ENCODE measurements around the gene TSKS. TPM values are rescaled to one million over a fixed set of nuclear protein-coding genes. Genes with fewer than 3 reads are reported as not detected.

The TSKS gene
- total RNA-seq, 4 donors from 2014 or later: 0.73 to 4.2 TPM; not detected in 2

DNA sequence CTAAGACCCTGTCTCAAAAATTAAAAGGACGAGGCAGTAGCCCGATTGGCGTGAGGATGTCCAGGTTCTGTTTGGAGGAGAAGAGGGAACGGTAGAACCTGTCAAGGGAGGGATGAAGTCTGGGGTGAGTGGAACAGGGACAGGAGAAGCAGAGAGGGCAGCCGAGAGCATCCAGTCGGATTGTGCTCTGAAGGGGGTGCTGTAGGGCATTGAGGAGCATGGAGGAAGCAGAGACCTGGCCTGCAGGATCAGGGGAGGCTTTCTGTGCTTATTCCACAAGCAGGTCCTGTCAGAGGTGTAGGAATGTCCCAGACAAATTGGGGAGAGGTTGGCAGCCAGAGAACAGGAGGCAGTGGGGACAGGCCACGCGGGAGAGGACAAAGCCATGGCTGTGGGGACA, 17.8 kb upstream of the TSKS start:
- H3K27ac ChIP-seq: no peak overlapping the region
- no peak for TF ChIP-seq EP300 (IDR thresholded peaks at IDR 0.05)
- no peak for TF ChIP-seq POLR2AphosphoS5 (IDR thresholded peaks at IDR 0.05)
- TF ChIP-seq, protein P1, sequence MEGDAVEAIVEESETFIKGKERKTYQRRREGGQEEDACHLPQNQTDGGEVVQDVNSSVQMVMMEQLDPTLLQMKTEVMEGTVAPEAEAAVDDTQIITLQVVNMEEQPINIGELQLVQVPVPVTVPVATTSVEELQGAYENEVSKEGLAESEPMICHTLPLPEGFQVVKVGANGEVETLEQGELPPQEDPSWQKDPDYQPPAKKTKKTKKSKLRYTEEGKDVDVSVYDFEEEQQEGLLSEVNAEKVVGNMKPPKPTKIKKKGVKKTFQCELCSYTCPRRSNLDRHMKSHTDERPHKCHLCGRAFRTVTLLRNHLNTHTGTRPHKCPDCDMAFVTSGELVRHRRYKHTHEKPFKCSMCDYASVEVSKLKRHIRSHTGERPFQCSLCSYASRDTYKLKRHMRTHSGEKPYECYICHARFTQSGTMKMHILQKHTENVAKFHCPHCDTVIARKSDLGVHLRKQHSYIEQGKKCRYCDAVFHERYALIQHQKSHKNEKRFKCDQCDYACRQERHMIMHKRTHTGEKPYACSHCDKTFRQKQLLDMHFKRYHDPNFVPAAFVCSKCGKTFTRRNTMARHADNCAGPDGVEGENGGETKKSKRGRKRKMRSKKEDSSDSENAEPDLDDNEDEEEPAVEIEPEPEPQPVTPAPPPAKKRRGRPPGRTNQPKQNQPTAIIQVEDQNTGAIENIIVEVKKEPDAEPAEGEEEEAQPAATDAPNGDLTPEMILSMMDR (IDR thresholded peaks at IDR 0.05): no peak
- no peak for TF ChIP-seq POLR2A (IDR thresholded peaks at IDR 0.05)
- H3K27me3 ChIP-seq: no peaks in the 10 kb centered on the region
- ATAC-seq: no peak
- 76 to 84% methylated on average over 3 to 8 of the region's 8 CpGs for whole genome bisulfite sequencing, 2 donors (ENCODE audit: low coverage in 1 of 2)
- peaks cover 0 to 4% (median 0%) of the 10 kb centered on the region in 3 donors for H3K4me1 ChIP-seq
- H3K9me3 ChIP-seq: no peaks in the 10 kb centered on the region
- H3K4me3 ChIP-seq: no peak overlapping the region
- peaks cover 0 to 65% of the 10 kb centered on the region in 2 donors for H3K36me3 ChIP-seq

DNA sequence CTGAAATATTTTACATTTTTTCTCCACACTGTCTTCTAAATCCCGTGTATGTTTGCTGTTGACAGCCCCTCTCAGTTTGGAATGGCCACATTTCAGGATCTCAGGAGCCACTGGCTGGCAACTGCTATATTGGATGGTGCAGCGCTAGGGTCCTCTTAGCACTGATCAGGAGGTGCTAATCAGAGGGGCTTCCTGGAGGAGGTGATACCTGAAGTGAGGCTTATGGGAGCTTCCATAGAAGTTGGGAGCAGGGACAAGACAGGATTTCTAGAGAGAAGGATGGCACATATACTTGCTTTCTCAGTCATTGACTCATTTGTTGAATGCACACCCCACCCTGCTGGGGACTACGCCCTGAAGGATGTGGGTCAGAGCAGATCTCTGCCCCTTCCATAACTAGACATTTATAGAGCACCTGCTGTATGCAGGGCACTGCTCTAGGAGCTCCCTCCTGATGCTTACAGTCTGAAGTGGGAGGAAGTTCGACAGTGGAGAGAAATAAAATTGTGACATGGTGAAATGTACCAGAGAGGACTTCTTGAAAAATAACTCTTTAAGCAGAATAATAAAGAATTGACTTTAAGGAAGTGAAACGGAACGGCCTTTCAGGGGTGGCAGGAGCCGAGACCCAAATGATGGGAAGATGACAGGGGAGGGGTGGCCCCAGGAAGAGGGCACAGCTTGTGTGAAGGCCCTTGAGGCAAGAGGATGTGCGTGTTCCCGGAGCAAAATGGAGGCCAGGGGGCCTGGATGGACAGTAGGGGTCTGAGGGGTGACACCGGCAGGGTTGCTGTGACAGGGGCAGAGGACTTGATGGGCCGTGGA, 16.8 kb upstream of the TSKS start:
- TF ChIP-seq, protein P1 (IDR thresholded peaks at IDR 0.05): no peak
- TF ChIP-seq EP300 (IDR thresholded peaks at IDR 0.05): no peak
- no peak for TF ChIP-seq POLR2A (IDR thresholded peaks at IDR 0.05)
- no peak for TF ChIP-seq POLR2AphosphoS5 (IDR thresholded peaks at IDR 0.05)
- no peak overlapping the region for H3K4me3 ChIP-seq
- H3K27me3 ChIP-seq: no peaks in the 10 kb centered on the region
- peaks cover 0 to 61% of the 10 kb centered on the region in 2 donors for H3K36me3 ChIP-seq
- no peak overlapping the region for H3K27ac ChIP-seq
- 84 to 88% methylated on average over 3 to 9 of the region's 11 CpGs for WGBS, 2 donors (ENCODE audit: low coverage in 1 of 2)
- no peaks in the 10 kb centered on the region for H3K9me3 ChIP-seq
- peaks cover 0 to 9% (median 0%) of the 10 kb centered on the region in 3 donors for H3K4me1 ChIP-seq
- no peak for ATAC-seq

DNA sequence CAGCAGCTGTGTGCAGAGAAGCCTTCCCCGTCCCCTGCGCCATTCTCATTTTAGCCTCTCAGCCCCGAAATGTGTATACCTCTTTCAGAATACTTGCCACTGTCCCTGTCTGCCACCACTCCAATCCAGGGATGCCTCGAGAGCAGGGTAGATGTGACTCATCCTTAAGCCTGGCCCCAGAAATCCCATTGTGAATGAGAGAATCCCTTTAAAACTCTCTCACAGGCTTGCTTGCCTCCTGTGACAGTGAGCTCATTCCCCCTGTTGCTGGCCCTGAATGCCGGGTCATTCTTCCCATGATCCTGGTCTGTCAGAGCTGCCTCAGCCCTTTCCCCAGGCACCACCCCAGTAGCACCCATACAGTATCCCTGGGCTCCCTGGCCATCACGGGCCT, 13.3 kb upstream of the TSKS start:
- WGBS, 2 donors (ENCODE audit: low coverage in 1 of 2): 40 to 77% methylated on average over 1 to 6 of the region's 6 CpGs

DNA sequence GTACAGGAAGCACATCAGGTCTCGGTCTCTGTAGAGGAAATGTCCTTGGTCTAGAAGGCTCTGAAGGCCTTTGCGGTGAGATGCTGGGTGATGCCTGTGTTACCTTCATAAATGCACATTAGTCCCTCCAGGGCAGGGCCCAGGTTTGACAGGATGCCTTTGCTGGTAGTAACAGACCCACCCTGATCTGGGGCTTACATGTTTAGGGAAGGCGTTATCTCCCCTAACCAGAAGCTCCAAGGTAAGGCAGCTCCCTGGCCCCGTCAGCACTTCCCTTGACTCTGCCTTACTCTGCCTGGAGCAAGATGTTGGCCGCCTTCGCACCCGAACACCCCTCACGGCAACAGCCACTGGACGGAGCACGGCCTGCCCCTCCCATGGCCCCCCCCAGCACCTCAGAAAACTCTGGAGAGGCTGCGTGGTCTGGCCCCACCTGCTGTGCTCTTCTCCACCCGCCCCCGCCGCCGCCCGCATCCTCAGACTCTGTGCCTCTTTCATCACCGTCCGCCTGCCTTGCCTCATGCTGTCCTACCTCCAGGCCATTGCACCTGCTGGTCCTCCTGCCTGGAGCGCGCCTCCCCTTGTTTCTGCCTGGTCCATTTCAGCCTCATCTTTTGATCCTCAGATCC, 12.8 kb upstream of the TSKS start:
- Histone ChIP-seq H3K4me3 (no peak overlapping the region), H3K27me3 (no peaks in the 10 kb centered on the region), H3K9me3 (no peaks in the 10 kb centered on the region), H3K36me3 (peaks cover 0 to 31% of the 10 kb centered on the region in 2 donors), H3K4me1 (peaks cover 0 to 21% (median 0%) of the 10 kb centered on the region in 3 donors), H3K27ac (no peak overlapping the region)
- no peak for ATAC-seq
- WGBS, 2 donors (ENCODE audit: low coverage in 1 of 2): 86 to 91% methylated on average over 6 to 17 of the region's 20 CpGs
- TF ChIP-seq POLR2AphosphoS5 (IDR thresholded peaks at IDR 0.05) (no peak), POLR2A (IDR thresholded peaks at IDR 0.05) (no peak), EP300 (IDR thresholded peaks at IDR 0.05) (no peak)
- TF ChIP-seq, protein P1 (IDR thresholded peaks at IDR 0.05): no peak

More for the DNA sequence above, 13.3 kb upstream of the TSKS start:
- TF ChIP-seq POLR2AphosphoS5 (IDR thresholded peaks at IDR 0.05): no peak
- no peak for TF ChIP-seq POLR2A (IDR thresholded peaks at IDR 0.05)
- TF ChIP-seq, protein P1 (IDR thresholded peaks at IDR 0.05): no peak
- no peak for TF ChIP-seq EP300 (IDR thresholded peaks at IDR 0.05)
- no peak overlapping the region for H3K4me3 ChIP-seq
- H3K27ac ChIP-seq: no peak overlapping the region
- H3K27me3 ChIP-seq: no peaks in the 10 kb centered on the region
- H3K4me1 ChIP-seq: peaks cover 0 to 19% (median 0%) of the 10 kb centered on the region in 3 donors
- H3K36me3 ChIP-seq: peaks cover 0 to 35% of the 10 kb centered on the region in 2 donors
- ATAC-seq: no peak
- no peaks in the 10 kb centered on the region for H3K9me3 ChIP-seq
